RPMI7951 (cell line): ENCODE data around the gene CENPO. TPM values are rescaled to one million over a fixed set of nuclear protein-coding genes. Genes with fewer than 3 reads are reported as not detected.
"Not testable (repeated sequence)": the region's sequence is repeated elsewhere in the genome, so short reads cannot be mapped to it uniquely, and the experiment has no call there.

Experiments
- DNase-seq: peaks from one replicate; pipeline ENCODE4 v3.0.0-alpha.2; 2012; ENCODE audit warnings: low read depth
- total RNA-seq: library from RNA; depleted of rRNA; stranded (reverse); fragments of >200 nt; shearing (Covaris generic); gene quantifications from 2 replicates; pipeline ENCODE4 v1.2.3, GENCODE V29; 2014

CENPO gene
- total RNA-seq, 1 experiment from 2014 or later, result 44.9 TPM

GRCh38 chr2:24788816-24789215, 4.4 kb upstream of the CENPO start:
- DNase-seq, result no peak

- no peak for DNase-seq
Measured at GRCh38 chr2:24791452-24791851, 1.8 kb upstream of the CENPO start.

- DNase-seq, result no peak
Measured at GRCh38 chr2:24792542-24792873, 717 bp upstream of the CENPO start.

GRCh38 chr2:24793761-24794435, 673 bp downstream of the CENPO start:
- peak; percentile 50 for DNase-seq

GRCh38 chr2:24797644-24798043, 4.4 kb downstream of the CENPO start:
- no peak for DNase-seq

GRCh38 chr2:24800487-24800886, 7.3 kb downstream of the CENPO start:
- not testable (repeated sequence) for DNase-seq

- DNase-seq, result not testable (repeated sequence)
Measured at GRCh38 chr2:24805811-24806660, 12.8 kb downstream of the CENPO start.

- DNase-seq, result no peak
Measured at GRCh38 chr2:24806661-24807036, 13.4 kb downstream of the CENPO start.

GRCh38 chr2:24809316-24810007, 16.2 kb downstream of the CENPO start:
- DNase-seq, result no peak

GRCh38 chr2:24813691-24814137, 20.5 kb downstream of the CENPO start:
- no peak for DNase-seq

GRCh38 chr2:24814516-24814915, 21.3 kb downstream of the CENPO start:
- no peak for DNase-seq

- no peak for DNase-seq
Measured at GRCh38 chr2:24815171-24815570, 21.9 kb downstream of the CENPO start.

- no peak for DNase-seq
Measured at GRCh38 chr2:24816404-24816803, 23.2 kb downstream of the CENPO start.

GRCh38 chr2:24816884-24817283, 23.7 kb downstream of the CENPO start:
- peak; percentile 79 for DNase-seq

GRCh38 chr2:24818721-24819167, 25.5 kb downstream of the CENPO start:
- peak; percentile 38 for DNase-seq

GRCh38 chr2:24819442-24820174, 26.4 kb downstream of the CENPO start:
- no peak for DNase-seq

GRCh38 chr2:24820175-24820513, 26.9 kb downstream of the CENPO start:
- no peak for DNase-seq

GRCh38 chr2:24820598-24821432, 27.6 kb downstream of the CENPO start:
- no peak for DNase-seq

GRCh38 chr2:24821433-24821891, 28.2 kb downstream of the CENPO start:
- no peak for DNase-seq

GRCh38 chr2:24822049-24822706, 29.0 kb downstream of the CENPO start:
- DNase-seq, result no peak
